Measurements from ENCODE around the gene PHLDA3.

DNA sequence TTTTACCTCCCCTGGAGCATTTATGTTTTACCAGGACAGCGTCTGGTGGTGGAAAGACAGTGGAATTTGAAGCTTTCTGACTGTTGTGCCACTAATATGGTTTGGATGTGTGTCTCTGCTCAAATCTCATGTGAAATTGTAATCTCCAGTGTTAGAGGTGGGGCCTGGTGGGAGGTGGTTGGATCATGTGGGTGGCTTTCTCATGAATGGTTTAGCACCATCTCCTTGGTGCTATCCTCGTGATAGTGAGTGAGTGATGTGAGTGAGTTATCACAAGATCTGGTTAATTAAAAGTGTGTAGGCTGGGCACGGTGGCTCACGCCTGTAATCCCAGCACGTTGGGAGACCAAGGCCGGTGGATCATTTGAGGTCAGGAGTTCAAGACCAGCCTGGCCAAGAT lies 23.7 kb downstream of the PHLDA3 start:
- no peak for TF ChIP-seq POLR2A (IDR thresholded peaks at IDR 0.05; ENCODE audit: low read depth, low read length)
- TF ChIP-seq, protein P1, sequence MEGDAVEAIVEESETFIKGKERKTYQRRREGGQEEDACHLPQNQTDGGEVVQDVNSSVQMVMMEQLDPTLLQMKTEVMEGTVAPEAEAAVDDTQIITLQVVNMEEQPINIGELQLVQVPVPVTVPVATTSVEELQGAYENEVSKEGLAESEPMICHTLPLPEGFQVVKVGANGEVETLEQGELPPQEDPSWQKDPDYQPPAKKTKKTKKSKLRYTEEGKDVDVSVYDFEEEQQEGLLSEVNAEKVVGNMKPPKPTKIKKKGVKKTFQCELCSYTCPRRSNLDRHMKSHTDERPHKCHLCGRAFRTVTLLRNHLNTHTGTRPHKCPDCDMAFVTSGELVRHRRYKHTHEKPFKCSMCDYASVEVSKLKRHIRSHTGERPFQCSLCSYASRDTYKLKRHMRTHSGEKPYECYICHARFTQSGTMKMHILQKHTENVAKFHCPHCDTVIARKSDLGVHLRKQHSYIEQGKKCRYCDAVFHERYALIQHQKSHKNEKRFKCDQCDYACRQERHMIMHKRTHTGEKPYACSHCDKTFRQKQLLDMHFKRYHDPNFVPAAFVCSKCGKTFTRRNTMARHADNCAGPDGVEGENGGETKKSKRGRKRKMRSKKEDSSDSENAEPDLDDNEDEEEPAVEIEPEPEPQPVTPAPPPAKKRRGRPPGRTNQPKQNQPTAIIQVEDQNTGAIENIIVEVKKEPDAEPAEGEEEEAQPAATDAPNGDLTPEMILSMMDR (conservative IDR thresholded peaks at IDR 0.05; ENCODE audit: low read depth, low read length), result no peak
- TF ChIP-seq MAFK (IDR thresholded peaks at IDR 0.05; ENCODE audit: low read depth, low read length), result no peak
- TF ChIP-seq BHLHE40 (IDR thresholded peaks at IDR 0.05; ENCODE audit: low read depth, low read length), result no peak
- no peak for TF ChIP-seq RAD21 (IDR thresholded peaks at IDR 0.05; ENCODE audit: low read length)
- TF ChIP-seq CEBPB (IDR thresholded peaks at IDR 0.05; ENCODE audit: low read depth, low read length), result no peak
- TF ChIP-seq, protein P2, sequence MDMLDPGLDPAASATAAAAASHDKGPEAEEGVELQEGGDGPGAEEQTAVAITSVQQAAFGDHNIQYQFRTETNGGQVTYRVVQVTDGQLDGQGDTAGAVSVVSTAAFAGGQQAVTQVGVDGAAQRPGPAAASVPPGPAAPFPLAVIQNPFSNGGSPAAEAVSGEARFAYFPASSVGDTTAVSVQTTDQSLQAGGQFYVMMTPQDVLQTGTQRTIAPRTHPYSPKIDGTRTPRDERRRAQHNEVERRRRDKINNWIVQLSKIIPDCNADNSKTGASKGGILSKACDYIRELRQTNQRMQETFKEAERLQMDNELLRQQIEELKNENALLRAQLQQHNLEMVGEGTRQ (IDR thresholded peaks at IDR 0.05; ENCODE audit: low read depth, low read length), result no peak
- TF ChIP-seq MXI1 (IDR thresholded peaks at IDR 0.05; ENCODE audit: borderline replicate concordance, low read depth, low read length), result no peak
